ENCODE measurements around the gene SERTAD2.

GRCh38 chr2:64606479-64607363 is 47.0 kb downstream of the SERTAD2 start:
- TF ChIP-seq CTCF (IDR thresholded peaks at IDR 0.05) (no peak), POLR2AphosphoS5 (IDR thresholded peaks at IDR 0.05) (peak; percentile 58), POLR2A (IDR thresholded peaks at IDR 0.05) (peak; percentile 60)
